Measurements from ENCODE around the gene PEDS1.
"Not testable (repeated sequence)": the region's sequence is repeated elsewhere in the genome, so short reads cannot be mapped to it uniquely, and the experiment has no call there.

The PEDS1 gene

DNA sequence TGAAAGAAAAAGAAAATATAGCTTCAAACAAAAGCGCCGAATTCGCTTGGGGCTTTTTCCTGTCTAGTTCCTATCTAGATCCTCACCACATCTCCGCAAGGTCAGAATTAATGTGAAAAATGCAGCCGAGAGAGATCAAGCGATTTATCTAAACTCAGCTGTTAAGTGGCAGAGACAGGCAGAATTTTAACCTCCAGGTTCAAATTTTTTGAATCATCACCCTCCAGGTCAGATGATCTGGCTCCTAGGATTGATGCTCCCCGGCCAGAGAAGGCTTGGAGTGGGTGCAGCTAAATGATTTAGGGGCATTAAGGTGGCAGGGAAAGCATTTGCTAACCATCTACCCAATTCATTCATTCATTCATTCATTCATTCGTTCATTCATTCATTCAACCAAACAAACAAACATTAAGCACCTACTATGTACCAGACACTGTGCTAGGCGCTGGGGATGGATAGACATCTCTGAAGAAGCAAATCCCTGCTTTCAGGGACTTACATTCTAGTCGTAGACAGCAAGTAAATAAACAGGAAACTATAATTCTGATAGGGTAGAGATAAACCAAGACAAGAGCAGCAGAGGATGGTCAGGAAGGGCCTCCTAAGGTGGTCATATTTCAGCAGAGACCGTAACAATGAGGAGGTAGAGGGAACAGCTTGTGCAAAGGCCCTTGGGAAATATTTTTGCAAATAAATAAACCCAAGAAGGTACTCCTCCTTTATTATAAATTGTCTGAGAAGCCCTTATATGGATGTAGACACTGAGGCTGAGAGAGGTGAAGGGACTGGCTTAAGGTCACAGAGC, 39.9 kb downstream of the PEDS1 start:
- no peak for DNase-seq (ENCODE audit: low read depth in 2 of 2)

DNA sequence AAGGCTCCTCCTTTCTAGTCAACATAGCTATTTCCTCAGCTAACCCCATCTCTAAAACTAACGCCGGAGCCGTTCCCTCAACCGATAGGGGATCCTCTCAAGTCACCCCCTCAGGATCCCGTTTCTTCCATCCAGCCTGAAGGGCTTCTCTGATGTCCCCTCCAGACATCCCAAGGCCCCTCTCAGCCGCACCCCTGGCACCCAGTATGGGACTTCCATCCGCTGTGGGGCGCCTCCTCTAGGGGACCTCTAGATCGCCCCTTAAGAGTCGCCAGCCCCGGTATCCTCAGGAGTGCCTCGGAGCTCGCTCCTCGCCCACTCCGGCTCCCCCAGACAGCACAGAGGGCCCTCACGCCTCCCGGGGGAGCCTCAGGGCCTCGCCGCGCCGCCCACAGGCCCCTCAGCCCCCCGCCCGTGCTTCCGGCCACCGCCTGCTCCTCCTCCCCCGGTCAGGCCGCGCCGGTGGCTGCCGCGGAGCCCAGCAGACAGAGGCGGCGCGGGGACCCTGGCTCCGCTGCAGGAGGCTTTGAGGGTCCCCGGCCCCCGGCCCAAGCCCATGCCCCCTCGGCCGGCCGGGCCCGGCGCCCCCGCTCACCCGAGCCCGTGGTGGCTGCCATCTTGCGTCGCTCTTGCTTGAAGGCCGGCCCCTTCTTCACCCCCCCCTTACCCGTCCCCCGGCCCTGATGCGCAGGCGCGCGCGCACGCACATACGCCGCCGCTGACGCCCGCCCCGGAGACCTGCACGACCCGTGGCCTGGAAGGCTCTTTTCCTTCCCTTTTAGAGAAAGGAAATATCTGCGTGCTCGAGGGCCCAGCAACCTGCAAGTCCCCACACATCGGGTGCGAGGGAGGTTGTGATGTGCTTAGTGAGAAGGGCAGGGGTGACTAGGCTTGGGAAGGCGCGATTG, 40.8 kb downstream of the PEDS1 start, which contains the start of gene UBE2V1:
Gene UBE2V1, minus strand, starts transcription at position 639 of the 908 bp plus-strand sequence. Its CDS starts 22 bp downstream, at position 617.
- DNase-seq (ENCODE audit: low read depth in 2 of 2) = peak; percentile 47 to 48

DNA sequence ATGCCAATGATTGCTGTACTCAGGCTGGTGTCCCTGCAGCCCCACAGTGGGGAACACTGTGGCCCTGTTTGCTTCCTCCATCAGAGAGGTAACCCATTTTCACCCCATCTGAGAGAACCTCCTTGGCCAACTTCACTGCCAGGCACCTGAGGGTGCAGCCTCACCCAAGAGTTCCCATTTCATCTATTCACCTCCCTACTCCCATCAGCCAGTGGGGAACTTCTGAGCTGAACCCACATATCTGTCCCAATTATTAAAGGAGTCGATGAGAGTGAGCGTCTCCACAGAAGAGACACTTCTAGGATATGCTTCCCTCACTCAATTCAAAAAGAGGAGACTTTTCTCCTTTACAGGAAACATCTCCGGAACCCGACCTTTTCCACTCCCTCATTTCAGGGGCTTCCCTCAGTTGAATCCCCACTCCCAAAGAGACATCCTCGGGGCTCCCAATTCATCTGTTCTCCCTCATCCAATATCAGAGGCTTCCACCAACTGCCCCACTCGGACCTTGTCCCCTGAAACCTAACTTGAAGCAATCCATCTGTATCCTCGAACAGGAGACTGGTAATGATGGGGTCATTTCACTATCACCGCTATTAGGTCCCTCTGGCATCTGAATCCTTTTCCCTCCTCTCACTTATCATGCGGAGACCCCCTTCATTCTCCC, 41.6 kb downstream of the PEDS1 start:
- no peak for DNase-seq (ENCODE audit: low read depth in 2 of 2)

DNA sequence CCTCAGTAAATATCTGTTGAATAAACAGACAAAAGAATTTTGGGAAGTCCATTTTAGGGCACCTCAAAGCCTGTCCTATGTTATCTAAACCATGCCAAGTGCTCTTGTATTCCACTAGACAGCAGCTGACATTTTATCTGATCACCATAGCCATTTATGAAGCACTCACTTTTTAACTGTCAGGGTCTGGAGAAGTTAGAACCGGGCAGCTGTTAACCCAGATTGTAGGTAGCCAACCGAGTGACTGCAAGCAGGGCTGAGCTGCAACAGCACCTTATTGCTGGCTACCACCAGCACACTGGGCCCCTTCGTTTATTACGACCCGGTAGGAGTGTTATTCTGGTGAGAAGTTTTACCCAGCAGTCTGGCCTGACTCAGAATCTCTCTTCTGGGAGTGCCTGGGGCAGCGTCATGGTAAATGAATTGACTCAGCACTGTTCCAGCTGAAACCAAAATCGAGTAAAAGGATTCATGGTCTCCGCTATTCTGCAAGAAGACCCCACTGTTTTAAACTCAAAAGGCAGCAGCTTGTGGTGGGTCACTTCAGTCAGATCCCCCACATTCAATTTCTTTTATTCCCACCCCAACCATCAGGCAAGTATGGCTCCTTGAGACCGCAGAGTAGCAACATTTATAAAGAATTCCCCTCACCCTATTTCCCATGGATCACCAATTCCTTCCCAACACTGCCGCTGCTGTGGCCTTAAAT, 42.2 kb downstream of the PEDS1 start:
- DNase-seq (ENCODE audit: low read depth in 2 of 2) = no peak

DNA sequence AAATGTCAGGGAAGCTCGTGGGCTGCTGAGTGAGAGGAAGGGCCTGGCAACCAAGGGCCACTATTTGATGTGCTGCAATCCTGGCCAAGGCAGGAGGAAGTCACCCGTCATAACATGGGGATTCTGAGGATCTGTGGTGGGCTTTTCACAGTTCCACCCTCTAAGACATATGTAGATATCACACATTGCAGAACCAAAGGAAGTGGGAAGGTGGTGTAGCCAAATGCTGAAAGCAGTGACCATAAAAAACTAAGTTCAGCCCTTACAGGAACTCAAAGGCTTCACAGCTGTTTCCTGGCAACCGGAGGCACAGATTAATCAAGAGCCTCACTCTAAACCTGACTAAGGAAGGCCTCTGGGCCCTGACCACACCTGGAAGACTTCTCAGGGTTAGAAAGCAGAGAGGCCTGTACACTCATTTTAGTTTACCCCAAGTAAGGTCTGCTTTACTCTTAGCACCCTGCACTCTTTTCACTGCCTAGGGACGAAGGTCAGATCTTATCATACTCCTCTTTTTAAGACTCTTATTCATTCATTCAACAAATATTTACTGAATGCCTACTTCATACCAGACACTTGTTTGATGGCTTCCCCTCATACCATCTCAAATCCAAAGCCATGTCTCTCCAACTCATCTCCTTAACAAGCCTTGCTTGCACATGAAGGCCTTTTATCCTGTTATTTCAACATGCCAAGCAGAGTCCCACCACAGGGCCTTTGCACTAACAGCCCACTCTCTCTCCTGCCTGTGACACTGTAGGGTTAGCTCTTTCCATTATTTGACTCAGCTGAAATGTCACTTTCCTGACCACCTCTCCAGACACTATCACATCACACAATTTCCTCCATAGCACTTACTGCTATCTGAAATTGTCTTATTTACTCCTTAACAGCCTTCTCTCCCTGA, 43.1 kb downstream of the PEDS1 start:
- no peak for DNase-seq (ENCODE audit: low read depth in 2 of 2)

DNA sequence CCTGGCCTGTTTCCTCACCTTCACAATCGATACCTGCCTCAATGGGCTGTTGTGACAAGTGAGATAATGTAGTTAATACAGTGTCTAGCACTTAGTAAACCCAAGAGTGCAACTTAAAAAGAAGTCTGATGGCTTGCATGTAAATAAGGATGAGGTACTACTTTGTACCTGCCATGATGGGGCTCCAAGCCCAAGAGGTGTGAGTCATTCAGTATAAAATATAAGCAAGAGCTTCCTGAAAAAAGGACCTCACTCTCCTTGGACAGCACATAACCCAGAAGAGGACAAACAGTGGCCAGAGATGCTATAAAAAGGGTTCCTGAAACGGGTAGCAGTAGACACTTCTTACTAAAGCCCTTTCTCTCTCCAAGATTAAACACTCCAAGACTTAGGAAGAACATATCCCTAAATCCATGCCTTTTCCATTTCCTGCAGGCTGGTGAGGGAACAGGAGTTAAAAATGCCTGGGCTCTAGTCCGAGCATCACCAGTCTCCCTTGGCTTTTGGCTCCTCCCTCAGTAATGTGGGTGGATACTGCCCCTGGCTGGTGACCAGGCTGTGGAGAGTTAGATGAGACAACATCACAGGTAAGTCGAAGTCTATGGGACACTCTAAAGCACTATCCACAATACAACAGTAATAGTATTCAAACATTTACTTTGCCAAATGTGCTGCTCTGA, 44.8 kb downstream of the PEDS1 start:
- DNase-seq (ENCODE audit: low read depth in 2 of 2) = no peak

DNA sequence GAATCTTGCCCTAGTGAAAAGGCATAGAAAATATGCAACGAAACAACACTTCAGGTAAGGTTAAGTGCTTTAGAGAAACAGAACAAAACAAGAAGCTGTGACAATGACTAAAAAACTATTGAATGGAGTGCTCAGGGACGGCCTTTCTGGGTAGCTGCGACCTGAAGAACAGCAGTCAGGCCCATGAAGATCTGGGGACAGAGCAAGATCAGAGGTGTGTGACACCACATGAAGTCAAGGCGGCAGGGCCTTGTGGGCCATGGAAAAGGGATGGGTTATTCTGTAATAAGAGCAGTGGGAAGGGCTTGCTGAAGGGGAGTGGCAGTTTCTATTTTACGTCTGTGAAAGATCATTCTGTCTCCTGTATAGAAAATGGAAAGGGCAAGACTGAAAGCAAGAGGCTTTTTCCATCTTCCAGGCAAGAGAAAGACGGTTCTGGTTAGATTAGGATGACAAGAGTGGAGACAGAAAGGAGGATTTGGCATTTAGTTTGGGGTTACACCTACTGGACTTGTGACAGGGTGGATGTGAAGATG, 45.7 kb downstream of the PEDS1 start:
- no peak for DNase-seq (ENCODE audit: low read depth in 2 of 2)

DNA sequence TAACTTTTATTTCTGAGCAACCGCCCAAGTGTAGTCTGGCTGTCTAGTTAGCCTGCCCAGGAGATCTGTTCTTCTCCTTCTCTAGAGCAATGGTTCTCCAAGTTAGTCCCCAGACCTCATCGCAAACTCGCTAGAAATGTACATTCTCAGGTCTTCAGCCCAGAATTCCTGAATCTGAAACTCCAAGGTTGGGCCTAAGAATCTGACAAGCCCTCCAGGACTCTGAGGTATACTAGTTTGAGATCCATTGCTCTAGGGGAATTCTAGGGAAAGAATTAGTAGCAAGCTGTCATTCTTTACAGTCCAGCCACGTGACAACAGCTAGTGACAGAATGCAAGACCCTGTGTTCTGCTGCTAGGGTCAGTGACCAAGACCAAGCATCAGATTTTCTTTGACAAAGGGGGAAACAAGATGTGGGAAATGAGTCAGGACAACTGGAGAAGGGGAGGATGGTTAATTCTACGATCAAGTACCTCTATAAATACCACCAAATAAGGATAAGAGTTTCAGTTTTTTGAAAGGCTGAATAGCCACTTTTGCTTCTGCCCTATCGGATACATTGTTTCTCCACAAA, 46.4 kb downstream of the PEDS1 start:
- DNase-seq (ENCODE audit: low read depth in 2 of 2) = no peak

DNA sequence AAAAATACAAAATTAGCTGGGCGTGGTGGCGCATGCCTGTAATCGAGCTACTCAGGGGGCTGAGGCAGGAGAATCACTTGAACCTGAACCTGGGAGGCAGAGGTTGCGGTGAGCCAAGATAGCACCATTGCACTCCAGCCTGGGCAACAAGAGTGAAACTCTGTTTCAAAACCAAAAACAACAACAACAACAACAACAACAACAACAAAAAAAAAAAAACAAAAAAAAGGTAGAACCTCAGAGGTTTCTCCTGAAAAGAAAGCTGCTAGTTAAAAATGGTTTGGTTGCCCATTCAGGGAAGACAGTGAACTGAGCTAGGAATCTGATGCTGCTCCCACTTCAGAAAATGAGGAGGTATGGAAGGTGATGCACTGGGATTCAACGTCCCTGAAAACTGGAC, 46.9 kb downstream of the PEDS1 start:
- not testable (repeated sequence) for DNase-seq (ENCODE audit: low read depth in 2 of 2)
